Smooth muscle cell of the umbilical artery (primary cell): ENCODE results near the gene RAP1GDS1. TPM values are rescaled to one million over a fixed set of nuclear protein-coding genes. Genes with fewer than 3 reads are reported as not detected.

ENCODE experiments used
- total RNA-seq: library from RNA; depleted of rRNA; stranded (reverse); fragments of >200 nt; gene quantifications from 2 replicates; pipeline ENCODE4 v1.2.3, GENCODE V29; 2014

RAP1GDS1 gene
- total RNA-seq, result 68.6 and 108 TPM in 2 replicates

DNA sequence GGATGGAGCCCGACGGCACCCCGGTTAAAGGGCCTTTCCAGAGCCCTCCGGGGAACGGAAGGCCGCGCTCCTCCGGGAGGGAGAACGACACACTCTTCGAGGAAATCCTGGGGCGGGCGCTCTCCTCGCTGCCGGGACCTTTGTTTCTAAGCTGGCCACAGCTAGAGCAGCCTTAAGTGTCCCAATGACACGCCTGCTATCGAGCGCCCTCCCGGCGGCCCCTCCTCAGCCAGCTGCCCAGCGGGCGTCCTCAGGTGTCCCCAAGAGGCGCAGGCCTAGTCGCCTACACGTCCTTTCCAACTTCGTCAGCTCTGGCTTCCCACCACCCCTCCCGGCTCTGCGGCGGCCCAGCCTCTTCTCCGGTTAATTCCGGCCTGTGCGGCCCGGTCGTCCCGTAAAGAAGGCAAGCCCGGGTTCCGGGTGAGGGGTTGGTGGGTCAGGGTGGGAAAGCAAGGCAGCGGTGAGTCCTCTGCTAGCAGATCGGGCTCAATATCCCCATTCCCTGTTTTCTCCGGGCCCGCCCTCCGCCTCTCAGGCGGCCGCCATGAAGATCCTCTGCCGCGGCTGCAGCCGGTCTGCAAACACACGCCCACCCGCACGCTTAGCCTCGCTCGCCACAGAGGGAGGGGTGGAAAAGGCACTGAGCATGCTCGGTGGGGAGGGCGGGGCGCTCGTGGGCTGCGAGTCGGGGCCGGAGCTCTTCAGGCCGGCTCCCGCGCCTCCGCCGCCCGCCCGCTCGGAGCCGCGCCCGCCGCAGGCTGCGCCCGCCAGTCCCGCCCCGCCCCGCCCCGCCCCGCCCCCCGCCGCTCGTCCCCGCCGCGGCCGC, at the start of gene RAP1GDS1:
Gene RAP1GDS1 (plus strand): TSS at position 806 of the 826 bp plus-strand sequence. CDS start 182 bp downstream, outside the sequence.

Other genes starting within 250 kb of the RAP1GDS1 start
- gene STPG2, start 117.9 kb upstream of the RAP1GDS1 start, total RNA-seq, result under 0.01 and 0.05 TPM in 2 replicates